Bone marrow (tissue), 2 donors: Measurements from ENCODE around the gene SETD1A.
"Not testable (repeated sequence)": the region's sequence is repeated elsewhere in the genome, so short reads cannot be mapped to it uniquely, and the experiment has no call there.

Source experiments
- DNase-seq, 2 donors: peaks; one replicate each; lab custom pipeline; 2025; lab: John Stamatoyannopoulos, UW

The SETD1A gene

GRCh38 chr16:30998852-30999761 lies 41.6 kb downstream of the SETD1A start:
- DNase-seq = no peak

GRCh38 chr16:31000671-31001382 lies 43.3 kb downstream of the SETD1A start:
- DNase-seq = no peak

GRCh38 chr16:31001507-31002249 lies 44.1 kb downstream of the SETD1A start:
- no peak for DNase-seq

GRCh38 chr16:31002250-31002700 lies 44.7 kb downstream of the SETD1A start:
- DNase-seq = no peak

- no peak for DNase-seq
These were observed 45.3 kb downstream of the SETD1A start for GRCh38 chr16:31002862-31003341.

GRCh38 chr16:31003744-31004143 lies 46.2 kb downstream of the SETD1A start:
- DNase-seq = no peak

GRCh38 chr16:31004658-31005057 lies 47.1 kb downstream of the SETD1A start:
- no peak for DNase-seq

GRCh38 chr16:31005350-31006085 lies 48.0 kb downstream of the SETD1A start:
- DNase-seq = no peak

GRCh38 chr16:31006086-31006385 lies 48.5 kb downstream of the SETD1A start:
- DNase-seq = no peak

GRCh38 chr16:31006589-31006988 lies 49.0 kb downstream of the SETD1A start:
- no peak for DNase-seq

- no peak for DNase-seq
These were observed 50.1 kb downstream of the SETD1A start for GRCh38 chr16:31007684-31008083.

GRCh38 chr16:31008149-31008548 lies 50.6 kb downstream of the SETD1A start:
- no peak for DNase-seq

- DNase-seq = no peak
These were observed 51.0 kb downstream of the SETD1A start for GRCh38 chr16:31008551-31008950.

- DNase-seq = no peak
These were observed 51.6 kb downstream of the SETD1A start for GRCh38 chr16:31009120-31009519.

GRCh38 chr16:31009894-31010584 lies 52.5 kb downstream of the SETD1A start:
- no peak for DNase-seq

- DNase-seq = no peak
These were observed 53.2 kb downstream of the SETD1A start, which contains the start of gene STX1B for GRCh38 chr16:31010585-31011325. STX1B (minus strand) TSS chr16:31010638; CDS start chr16:31010396, 242 bp downstream.

- not testable (repeated sequence) for DNase-seq
These were observed 54.3 kb downstream of the SETD1A start for GRCh38 chr16:31011815-31012214.

- not testable (repeated sequence) for DNase-seq
These were observed 55.7 kb downstream of the SETD1A start for GRCh38 chr16:31013292-31013691.

- DNase-seq = no peak
These were observed 58.5 kb downstream of the SETD1A start for GRCh38 chr16:31016018-31016417.

GRCh38 chr16:31017756-31018155 lies 60.2 kb downstream of the SETD1A start:
- not testable (repeated sequence) for DNase-seq
